HEK293 (cell line): ENCODE data around the gene KHSRP.

Source experiments
- CTCF ChIA-PET: fragments of 350-600 bp; formaldehyde crosslinking; extraction: SDS; loops from one replicate; lab custom pipeline; 2021; ENCODE audit warnings: antibody characterized with exemption; lab: Yijun Ruan, JAX
- POLR2A ChIA-PET: fragments of 300-600 bp; formaldehyde crosslinking; extraction: SDS; loops from one replicate; lab custom pipeline; 2020; ENCODE audit warnings: antibody characterized with exemption, inconsistent platforms; lab: Yijun Ruan, JAX
- H3K27ac ChIP-seq: fragments of 200-500 bp; sonication (Bioruptor generic); 2 replicates; pipeline ENCODE4 v1.5.1; 2014; ENCODE audit warnings: low read depth, low read length, control low read depth, inconsistent platforms; ENCODE audit errors: extremely low read depth
- H3K36me3 ChIP-seq, 2 experiments: fragments of 200-500 bp in 1 of 2; sonication (Bioruptor generic) in 1 of 2; 1 replicate in 1 of 2; 2 replicates in 1 of 2; pipeline ENCODE4 v1.5.1; 2014 to 2017; ENCODE audit warnings: inconsistent platforms in 2 of 2, low read length in 2 of 2; ENCODE audit not compliant: control insufficient read depth in 2 of 2, insufficient read depth in 1 of 2
- H3K4me1 ChIP-seq: fragments of 200-500 bp; sonication (Bioruptor generic); 2 replicates; pipeline ENCODE4 v1.5.1; 2014; ENCODE audit warnings: mild to moderate bottlenecking, low read length, inconsistent platforms; ENCODE audit not compliant: control insufficient read depth, insufficient read depth
- H3K4me3 ChIP-seq: 2 replicates; pipeline ENCODE4 v1.5.1; 2011; ENCODE audit warnings: low read depth, mild to moderate bottlenecking, control low read depth, low read length, moderate library complexity
- H3K9me3 ChIP-seq: fragments of 200-500 bp; sonication (Bioruptor generic); 2 replicates; pipeline ENCODE4 v1.5.1; 2014; ENCODE audit warnings: low read depth, low read length, inconsistent platforms; ENCODE audit not compliant: control insufficient read depth, insufficient read depth
- ZNF530 ChIP-seq: fragments of 450-650 bp; formaldehyde crosslinking; IDR thresholded peaks from 2 replicates; pipeline ENCODE4 v1.5.1; 2016; ENCODE audit warnings: low read depth, missing biosample characterization, missing genetic modification characterization
- ZNF561 ChIP-seq: fragments of 450-650 bp; IDR thresholded peaks from 2 replicates; pipeline ENCODE4 v1.5.1; 2018; ENCODE audit warnings: missing biosample characterization, missing genetic modification characterization, borderline replicate concordance
- ZNF76 ChIP-seq: fragments of 450-650 bp; formaldehyde crosslinking; IDR thresholded peaks from 2 replicates; pipeline ENCODE4; 2016; ENCODE audit warnings: low read depth, missing biosample characterization, missing genetic modification characterization, borderline replicate concordance

The KHSRP gene

DNA sequence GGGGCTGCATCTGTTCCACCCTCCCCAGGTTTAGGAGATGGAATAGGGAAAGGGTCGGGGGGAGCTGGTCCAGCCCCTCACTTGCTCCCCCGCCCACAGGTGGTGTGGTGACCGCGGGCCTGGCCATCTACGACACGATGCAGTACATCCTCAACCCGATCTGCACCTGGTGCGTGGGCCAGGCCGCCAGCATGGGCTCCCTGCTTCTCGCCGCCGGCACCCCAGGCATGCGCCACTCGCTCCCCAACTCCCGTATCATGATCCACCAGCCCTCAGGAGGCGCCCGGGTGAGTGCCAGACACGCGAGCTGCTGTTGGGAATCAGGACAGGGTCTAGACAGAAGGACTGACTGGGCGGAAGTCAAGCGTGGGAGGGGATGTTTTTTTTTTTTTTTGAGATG lies 60.3 kb downstream of the KHSRP start:
- H3K4me3 ChIP-seq: no peak overlapping the region
- H3K36me3 ChIP-seq: peaks cover 49 to 58% of the 10 kb centered on the region in 2 experiments; a peak in 2 of 3 replicates
- CTCF ChIA-PET: interaction anchor here (0.6 kb wide), 1 partner anchor 8 kb away, joined by 3 read pairs; the partner anchor contains the start of gene ALKBH7
- no peaks in the 10 kb centered on the region for H3K4me1 ChIP-seq
- H3K9me3 ChIP-seq: no peaks in the 10 kb centered on the region
- POLR2A ChIA-PET: interaction anchor here (4.8 kb wide), 1 partner anchor 8 kb away, joined by 60 read pairs; the partner anchor contains the start of gene ALKBH7
- TF ChIP-seq ZNF561: no peak
- no peak for TF ChIP-seq ZNF76 (tag by site-specific recombination)
- no peak for TF ChIP-seq ZNF530 (tag by site-specific recombination)
- H3K27ac ChIP-seq: no peak overlapping the region
